Mesenchymal stem cell (in vitro differentiated cells and primary cell): ENCODE measurements around the gene SSC5D.

ENCODE experiments used
- DNase-seq: peaks from one replicate; pipeline ENCODE4 v3.0.0-alpha.2; 2013
- H2AFZ ChIP-seq: one replicate; pipeline ENCODE4 v1.6.1; 2013; ENCODE audit warnings: low read depth, mild to moderate bottlenecking, control low read depth, inconsistent platforms, low read length, moderate library complexity
- H2AK5ac ChIP-seq: 2 replicates; pipeline ENCODE4 v1.6.1; 2013; ENCODE audit warnings: low read length, moderate library complexity, mild to moderate bottlenecking, inconsistent platforms; ENCODE audit not compliant: severe bottlenecking
- H2BK120ac ChIP-seq: one replicate; pipeline ENCODE4 v1.6.1; 2013; ENCODE audit warnings: low read depth, mild to moderate bottlenecking, inconsistent platforms, low read length, moderate library complexity
- H2BK12ac ChIP-seq, 2 experiments: one replicate each; pipeline ENCODE4 v1.6.1; 2013; ENCODE audit warnings: inconsistent platforms in 2 of 2, low read length in 2 of 2, mild to moderate bottlenecking in 2 of 2, moderate library complexity in 2 of 2, control low read depth in 1 of 2
- H2BK15ac ChIP-seq: one replicate; pipeline ENCODE4 v1.6.1; 2013; ENCODE audit warnings: mild to moderate bottlenecking, low read depth, inconsistent platforms; ENCODE audit not compliant: poor library complexity, severe bottlenecking
- H2BK5ac ChIP-seq: 2 replicates; pipeline ENCODE4 v1.6.1; 2013; ENCODE audit warnings: low read depth, mild to moderate bottlenecking, low read length, control low read depth, inconsistent platforms; ENCODE audit not compliant: poor library complexity, severe bottlenecking
- H3K14ac ChIP-seq, 2 experiments: one replicate each; pipeline ENCODE4 v1.6.1; 2013; ENCODE audit warnings: inconsistent platforms in 2 of 2, low read length in 2 of 2, control low read depth in 1 of 2, mild to moderate bottlenecking in 1 of 2, moderate library complexity in 1 of 2
- H3K18ac ChIP-seq, 2 experiments: one replicate each; pipeline ENCODE4 v1.6.1; 2013; ENCODE audit warnings: inconsistent platforms in 2 of 2, low read length in 2 of 2, control low read depth in 1 of 2, low read depth in 1 of 2, mild to moderate bottlenecking in 1 of 2
- H3K23ac ChIP-seq, 2 experiments: one replicate each; pipeline ENCODE4 v1.6.1; 2013; ENCODE audit warnings: inconsistent platforms in 2 of 2, low read length in 2 of 2, mild to moderate bottlenecking in 2 of 2, moderate library complexity in 2 of 2, control low read depth in 1 of 2
- H3K27ac ChIP-seq: 2 replicates; pipeline ENCODE4 v1.5.1; 2013; ENCODE audit warnings: mild to moderate bottlenecking, moderate library complexity, low read length, control low read depth, inconsistent platforms; ENCODE audit not compliant: poor library complexity, severe bottlenecking
- H3K27me3 ChIP-seq, 2 experiments: 2 replicates each; pipeline versions ENCODE4 v1.6.1 to v1.7.0; 2013; ENCODE audit warnings: low read length in 2 of 2, mild to moderate bottlenecking in 2 of 2, moderate library complexity in 2 of 2, control low read depth in 1 of 2, inconsistent platforms in 1 of 2; ENCODE audit not compliant: control insufficient read depth in 1 of 2, insufficient read depth in 1 of 2
- H3K36me3 ChIP-seq, 2 experiments: 2 replicates each; pipeline versions ENCODE4 v1.6.1 to v1.7.0; 2013; ENCODE audit warnings: low read length in 2 of 2, control low read depth in 1 of 2, inconsistent platforms in 1 of 2, low read depth in 1 of 2, mild to moderate bottlenecking in 1 of 2; ENCODE audit not compliant: insufficient read depth in 2 of 2, control insufficient read depth in 1 of 2
- H3K4ac ChIP-seq, 2 experiments: one replicate each; pipeline ENCODE4 v1.6.1; 2013; ENCODE audit warnings: inconsistent platforms in 2 of 2, low read length in 2 of 2, mild to moderate bottlenecking in 2 of 2, moderate library complexity in 2 of 2, control low read depth in 1 of 2, low read depth in 1 of 2
- H3K4me1 ChIP-seq: 2 replicates; pipeline ENCODE4 v1.6.1; 2013; ENCODE audit warnings: low read depth, low read length, control low read depth; ENCODE audit not compliant: control insufficient read depth, insufficient read depth
- H3K4me2 ChIP-seq: 2 replicates; pipeline ENCODE4 v1.6.1; 2013; ENCODE audit warnings: low read length, mild to moderate bottlenecking, inconsistent platforms; ENCODE audit not compliant: poor library complexity, severe bottlenecking
- H3K4me3 ChIP-seq, 2 experiments: 2 replicates each; pipeline versions ENCODE4 v1.5.1 to v1.7.0; 2013; ENCODE audit warnings: low read length in 2 of 2, mild to moderate bottlenecking in 2 of 2, control low read depth in 1 of 2, low read depth in 1 of 2; ENCODE audit not compliant: insufficient read depth in 1 of 2
- H3K79me1 ChIP-seq: replicated peaks from 2 replicates; pipeline ENCODE4 v1.6.1; 2013; ENCODE audit warnings: mild to moderate bottlenecking, control low read depth, low read length, inconsistent platforms; ENCODE audit not compliant: poor library complexity, severe bottlenecking
- H3K9ac ChIP-seq: 2 replicates; pipeline ENCODE4 v1.7.0; 2013; ENCODE audit warnings: mild to moderate bottlenecking, low read length, moderate library complexity
- H3K9me3 ChIP-seq: 2 replicates; pipeline ENCODE4 v1.7.0; 2013; ENCODE audit warnings: mild to moderate bottlenecking, low read length; ENCODE audit not compliant: control insufficient read depth
- H4K8ac ChIP-seq: one replicate; pipeline ENCODE4 v1.6.1; 2013; ENCODE audit warnings: inconsistent platforms, mild to moderate bottlenecking, low read length, moderate library complexity
- H4K91ac ChIP-seq: one replicate; pipeline ENCODE4 v1.6.1; 2013; ENCODE audit warnings: mild to moderate bottlenecking, low read length, inconsistent platforms
- WGBS: methylation state at CpG from one replicate; pipeline ENCODE4 v1.1.7; 2013; ENCODE audit warnings: mixed read lengths; 5-methylcytosine and 5-hydroxymethylcytosine counted together

SSC5D gene

DNA sequence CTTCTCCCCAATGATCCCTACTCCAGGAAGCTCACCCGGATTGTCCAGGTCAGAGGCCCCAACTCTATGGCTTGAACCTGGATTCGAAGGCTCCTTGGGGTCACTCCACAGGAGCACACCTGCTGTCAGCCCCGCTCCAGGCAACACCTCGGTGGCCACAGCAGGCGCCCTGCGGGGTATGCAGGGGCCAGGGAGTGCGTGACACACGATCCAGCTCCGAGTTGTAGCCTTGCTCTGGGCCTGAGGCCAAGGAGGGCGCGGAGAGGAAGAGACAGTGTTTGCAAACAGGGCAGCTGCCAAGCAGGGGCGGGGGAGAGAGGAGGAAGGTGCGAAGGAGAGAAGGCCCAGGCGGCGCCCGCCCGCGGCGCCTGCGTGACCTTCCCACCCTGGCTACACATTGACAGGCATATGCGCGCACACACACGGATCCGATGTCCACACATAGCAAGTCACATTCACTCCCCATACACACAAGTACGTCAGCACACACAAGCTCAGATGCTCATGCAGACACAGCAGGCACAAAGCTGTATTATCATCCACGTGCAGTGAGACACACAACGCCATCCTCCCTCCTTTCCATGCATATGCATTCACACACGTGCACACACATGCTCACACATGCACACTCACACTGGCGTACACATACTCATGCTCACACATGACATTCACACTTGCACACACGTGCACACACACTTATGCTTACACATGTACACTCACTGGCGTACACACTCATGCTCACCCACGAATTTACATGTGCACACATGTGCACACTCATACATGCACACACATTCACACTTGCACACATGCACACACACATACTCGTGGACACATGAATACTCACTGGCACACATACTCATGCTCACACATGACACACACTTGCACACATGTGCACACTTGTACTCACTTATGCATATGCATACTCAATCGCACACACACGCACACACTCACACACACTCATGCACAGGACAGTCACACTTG is 38.3 kb downstream of the SSC5D start:
- peaks cover 0 to 15% of the 10 kb centered on the region in 2 experiments for H3K27me3 ChIP-seq
- no peak overlapping the region for H3K9ac ChIP-seq
- H2BK15ac ChIP-seq: no peak overlapping the region
- H4K91ac ChIP-seq: no peak overlapping the region
- peak overlapping the region in 1 of 2 experiments; percentile 27 for H3K4me3 ChIP-seq
- H4K8ac ChIP-seq: no peak overlapping the region
- H3K79me1 ChIP-seq: no peaks in the 10 kb centered on the region
- no peak overlapping the region for H3K4ac ChIP-seq
- no peak overlapping the region for H3K18ac ChIP-seq
- peaks cover 0 to 7% of the 10 kb centered on the region in 2 experiments for H3K36me3 ChIP-seq
- no peak overlapping the region for H2AFZ ChIP-seq
- no peak overlapping the region for H2BK5ac ChIP-seq
- no peak overlapping the region for H3K14ac ChIP-seq
- H3K4me2 ChIP-seq: no peak overlapping the region
- H3K9me3 ChIP-seq: no peaks in the 10 kb centered on the region
- H2BK12ac ChIP-seq: no peak overlapping the region
- H2BK120ac ChIP-seq: no peak overlapping the region
- H2AK5ac ChIP-seq: no peak overlapping the region
- H3K4me1 ChIP-seq: peaks cover 35% of the 10 kb centered on the region
- peak overlapping the region; percentile 3 for H3K27ac ChIP-seq
- no peak overlapping the region for H3K23ac ChIP-seq
- 66% methylated on average over 31 of the region's 35 CpGs for WGBS
- peak; percentile 33 for DNase-seq

- H3K4me1 ChIP-seq: peaks cover 35% of the 10 kb centered on the region
- no peak overlapping the region for H2BK15ac ChIP-seq
- H3K9ac ChIP-seq: no peak overlapping the region
- no peak for DNase-seq
- no peak overlapping the region for H3K4me3 ChIP-seq
- H2BK12ac ChIP-seq: no peak overlapping the region
- H2BK5ac ChIP-seq: no peak overlapping the region
- peaks cover 0 to 15% of the 10 kb centered on the region in 2 experiments for H3K27me3 ChIP-seq
- no peak overlapping the region for H4K8ac ChIP-seq
- peaks cover 0 to 7% of the 10 kb centered on the region in 2 experiments for H3K36me3 ChIP-seq
- H3K79me1 ChIP-seq: no peaks in the 10 kb centered on the region
- H4K91ac ChIP-seq: no peak overlapping the region
- 84% methylated on average over 22 of the region's 22 CpGs for WGBS
- H3K18ac ChIP-seq: no peak overlapping the region
- H2AK5ac ChIP-seq: no peak overlapping the region
- no peak overlapping the region for H2BK120ac ChIP-seq
- no peak overlapping the region for H3K27ac ChIP-seq
- H3K4ac ChIP-seq: no peak overlapping the region
- H3K9me3 ChIP-seq: no peaks in the 10 kb centered on the region
- no peak overlapping the region for H3K14ac ChIP-seq
- no peak overlapping the region for H3K23ac ChIP-seq
- H3K4me2 ChIP-seq: no peak overlapping the region
- H2AFZ ChIP-seq: no peak overlapping the region
Measured at GRCh38 chr19:55527197-55528029, 39.2 kb downstream of the SSC5D start.

GRCh38 chr19:55528030-55528803 is 40.0 kb downstream of the SSC5D start:
- Histone ChIP-seq H3K79me1 (no peaks in the 10 kb centered on the region), H2BK15ac (no peak overlapping the region), H2AFZ (no peak overlapping the region), H2BK120ac (no peak overlapping the region), H3K4me3 (peak overlapping the region in 1 of 2 experiments; percentile 41), H2AK5ac (no peak overlapping the region), H3K9me3 (no peaks in the 10 kb centered on the region), H3K4ac (no peak overlapping the region), H2BK12ac (no peak overlapping the region), H4K91ac (no peak overlapping the region), H3K36me3 (peaks cover 0 to 7% of the 10 kb centered on the region in 2 experiments), H4K8ac (no peak overlapping the region), H3K14ac (no peak overlapping the region), H3K4me1 (peaks cover 35% of the 10 kb centered on the region), H2BK5ac (peak overlapping the region; percentile 20), H3K27me3 (peaks cover 0 to 15% of the 10 kb centered on the region in 2 experiments), H3K27ac (peak overlapping the region; percentile 78), H3K18ac (no peak overlapping the region), H3K23ac (no peak overlapping the region), H3K9ac (peak overlapping the region; percentile 45), H3K4me2 (peak overlapping the region; percentile 59)
- WGBS: 50% methylated on average over 8 of the region's 15 CpGs
- DNase-seq: no peak
